Heart left ventricle (tissue), 13 donors: ENCODE measurements around the gene HGF.

ENCODE experiments used
- POLR2A ChIP-seq, 2 donors: fragments of 450-650 bp; IDR thresholded peaks; one replicate each; pipeline ENCODE4 v1.6.1; 2017; ENCODE audit warnings: antibody characterized with exemption in 2 of 2, mild to moderate bottlenecking in 2 of 2, moderate library complexity in 2 of 2
- TF ChIP-seq, protein P1 (sequence below), 12 donors: fragments of 200-600 bp; sonication (generic) in 4 of 12; IDR thresholded peaks; one replicate each; pipeline versions ENCODE4 v1.5.0 to v1.8.0; 2018 to 2022; ENCODE audit warnings: antibody characterized with exemption in 12 of 12, mild to moderate bottlenecking in 5 of 12
- donor health status: ischemic (EF 13 %, LVEDD 7.1; RV severe dilation, severe dysfunction).
- donor health status: DM: no; HTN: yes; CAD: no.
- donor health status: DM: no; HTN: no; CAD: no.
- donor health status: ischemic (EF 25% LVEDD 6.9; RV normal size, moderate dysfunction).
- donor health status: ischemic (EF 25% LVEDD 5.7; RV mildly dilated, moderate dysfunction).
- donor health status: ischemic (EF 35%, LVEDD 5.7; RV mildly dilated, moderate dysfunction).
- donor health status: nonischemic (EF 11% LVEDD 7.7; RV severe dilation, severe dysfunction).
- donor health status: DM: yes; HTN: yes; CAD: no.
- donor health status: PGD.
- donor health status: ischemic (EF 29% LVEDD 5.4; RV normal size, mild dysfunction).
- donor health status: nonischemic (EF 23%, LVEDD 6.1; RV moderate dilation, normal function).

- TF ChIP-seq, protein P1, sequence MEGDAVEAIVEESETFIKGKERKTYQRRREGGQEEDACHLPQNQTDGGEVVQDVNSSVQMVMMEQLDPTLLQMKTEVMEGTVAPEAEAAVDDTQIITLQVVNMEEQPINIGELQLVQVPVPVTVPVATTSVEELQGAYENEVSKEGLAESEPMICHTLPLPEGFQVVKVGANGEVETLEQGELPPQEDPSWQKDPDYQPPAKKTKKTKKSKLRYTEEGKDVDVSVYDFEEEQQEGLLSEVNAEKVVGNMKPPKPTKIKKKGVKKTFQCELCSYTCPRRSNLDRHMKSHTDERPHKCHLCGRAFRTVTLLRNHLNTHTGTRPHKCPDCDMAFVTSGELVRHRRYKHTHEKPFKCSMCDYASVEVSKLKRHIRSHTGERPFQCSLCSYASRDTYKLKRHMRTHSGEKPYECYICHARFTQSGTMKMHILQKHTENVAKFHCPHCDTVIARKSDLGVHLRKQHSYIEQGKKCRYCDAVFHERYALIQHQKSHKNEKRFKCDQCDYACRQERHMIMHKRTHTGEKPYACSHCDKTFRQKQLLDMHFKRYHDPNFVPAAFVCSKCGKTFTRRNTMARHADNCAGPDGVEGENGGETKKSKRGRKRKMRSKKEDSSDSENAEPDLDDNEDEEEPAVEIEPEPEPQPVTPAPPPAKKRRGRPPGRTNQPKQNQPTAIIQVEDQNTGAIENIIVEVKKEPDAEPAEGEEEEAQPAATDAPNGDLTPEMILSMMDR (IDR thresholded peaks at IDR 0.05) = no peak
- TF ChIP-seq POLR2A (IDR thresholded peaks at IDR 0.05) = no peak
Observed at GRCh38 chr7:81709836-81710235, 60.0 kb downstream of the HGF start.
